ENCODE results near the gene RSBN1L. TPM values are rescaled to one million over a fixed set of nuclear protein-coding genes. Genes with fewer than 3 reads are reported as not detected.

RSBN1L gene
- total RNA-seq, 1 donor from 2014 or later, result 25.9 TPM

DNA sequence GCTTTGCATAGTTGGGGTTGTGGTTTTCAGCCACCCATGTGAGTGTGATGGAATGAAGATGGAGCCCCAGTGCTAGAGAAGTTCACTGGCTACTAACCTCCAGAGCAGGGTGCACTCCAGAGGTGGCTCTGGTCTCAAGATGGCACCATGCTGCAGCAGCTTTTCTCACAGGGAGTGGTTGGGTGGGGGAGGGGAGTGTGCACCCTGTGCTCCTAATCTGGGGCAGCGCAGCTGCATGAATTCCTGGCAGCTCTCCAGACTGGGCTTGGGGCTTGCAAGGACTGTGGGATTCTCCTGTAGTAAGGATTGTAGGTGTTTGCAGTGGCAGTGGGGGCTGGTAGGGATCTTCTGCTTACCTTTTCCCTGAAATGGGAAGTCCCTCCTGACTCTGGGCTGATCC lies 126.0 kb downstream of the RSBN1L start:
- Mint-ChIP-seq H3K4me1 (peaks cover 74% of the 10 kb centered on the region), H3K9me3 (peaks cover 38% of the 10 kb centered on the region)
- intact Hi-C loops (cut with micrococcal nuclease), result no loop called here

GRCh38 chr7:77823787-77824186 lies 127.5 kb downstream of the RSBN1L start:
- peaks cover 81% of the 10 kb centered on the region for H3K4me1 Mint-ChIP-seq
- H3K9me3 Mint-ChIP-seq, result peaks cover 32% of the 10 kb centered on the region
- peak overlapping the region; percentile 83 for H3K4me3 Mint-ChIP-seq
- ChIA-PET CTCF (interaction anchor here (0.8 to 1.0 kb wide), 2 partner anchors 20 to 24 kb away, joined by 3 to 4 read pairs; no protein-coding TSS in a partner anchor), POLR2A (interaction anchor here (0.7 to 3.4 kb wide), 11 partner anchors 10 to 121 kb away, joined by 3 to 29 read pairs (median 5); partner anchors contain the start of genes PHTF2 and TMEM60)
- TF ChIP-seq, protein P1, sequence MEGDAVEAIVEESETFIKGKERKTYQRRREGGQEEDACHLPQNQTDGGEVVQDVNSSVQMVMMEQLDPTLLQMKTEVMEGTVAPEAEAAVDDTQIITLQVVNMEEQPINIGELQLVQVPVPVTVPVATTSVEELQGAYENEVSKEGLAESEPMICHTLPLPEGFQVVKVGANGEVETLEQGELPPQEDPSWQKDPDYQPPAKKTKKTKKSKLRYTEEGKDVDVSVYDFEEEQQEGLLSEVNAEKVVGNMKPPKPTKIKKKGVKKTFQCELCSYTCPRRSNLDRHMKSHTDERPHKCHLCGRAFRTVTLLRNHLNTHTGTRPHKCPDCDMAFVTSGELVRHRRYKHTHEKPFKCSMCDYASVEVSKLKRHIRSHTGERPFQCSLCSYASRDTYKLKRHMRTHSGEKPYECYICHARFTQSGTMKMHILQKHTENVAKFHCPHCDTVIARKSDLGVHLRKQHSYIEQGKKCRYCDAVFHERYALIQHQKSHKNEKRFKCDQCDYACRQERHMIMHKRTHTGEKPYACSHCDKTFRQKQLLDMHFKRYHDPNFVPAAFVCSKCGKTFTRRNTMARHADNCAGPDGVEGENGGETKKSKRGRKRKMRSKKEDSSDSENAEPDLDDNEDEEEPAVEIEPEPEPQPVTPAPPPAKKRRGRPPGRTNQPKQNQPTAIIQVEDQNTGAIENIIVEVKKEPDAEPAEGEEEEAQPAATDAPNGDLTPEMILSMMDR (IDR thresholded peaks at IDR 0.05), result no peak
- intact Hi-C loops (cut with micrococcal nuclease), result loop anchor here (1.0 to 2.0 kb wide), 6 partner anchors 10 to 83 kb away; partner anchors contain the start of genes PHTF2 and TMEM60
- peak overlapping the region; percentile 97 for H3K27ac Mint-ChIP-seq
- H3K36me3 Mint-ChIP-seq (ENCODE audit: low read depth), result peaks cover 59% of the 10 kb centered on the region
- no peak for DNase-seq
- ATAC-seq (ENCODE audit: low read depth), result peak; percentile 35
- no peaks in the 10 kb centered on the region for H3K27me3 Mint-ChIP-seq

More for the DNA sequence above, 126.0 kb downstream of the RSBN1L start:
- Mint-ChIP-seq H3K36me3 (ENCODE audit: low read depth) (peaks cover 74% of the 10 kb centered on the region), H3K4me3 (no peak overlapping the region), H3K27me3 (no peaks in the 10 kb centered on the region), H3K27ac (peak overlapping the region; percentile 73)
- ChIA-PET POLR2A (interaction anchor here (0.7 to 1.4 kb wide), 4 partner anchors 10 to 265 kb away, joined by 3 to 4 read pairs (median 3); no protein-coding TSS in a partner anchor), CTCF (no interaction called here)
- no peak for ATAC-seq (ENCODE audit: low read depth)
- DNase-seq, result no peak
- TF ChIP-seq, protein P1 (IDR thresholded peaks at IDR 0.05), result no peak

DNA sequence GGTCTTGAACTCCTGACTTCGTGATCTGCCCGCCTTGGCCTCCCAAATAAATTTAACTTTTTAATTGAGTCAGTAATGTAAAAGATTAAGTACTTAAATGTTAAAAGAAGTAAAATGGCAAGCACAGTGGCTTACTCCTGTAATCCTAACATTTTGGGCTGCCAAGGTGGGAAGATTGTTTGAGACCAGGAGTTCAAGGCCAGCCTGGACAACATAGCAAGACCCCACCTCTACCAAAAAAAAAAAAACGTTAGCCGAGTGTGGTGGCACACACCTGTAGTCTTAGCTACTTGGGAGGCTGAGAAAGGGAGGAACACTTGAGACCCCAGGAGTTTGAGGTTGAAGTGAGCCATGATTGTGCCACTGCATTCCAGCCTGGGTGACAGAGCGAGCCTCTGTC lies 128.4 kb downstream of the RSBN1L start:
- Mint-ChIP-seq H3K36me3 (ENCODE audit: low read depth) (peaks cover 52% of the 10 kb centered on the region), H3K4me1 (peaks cover 80% of the 10 kb centered on the region), H3K27ac (peak overlapping the region; percentile 97), H3K27me3 (no peaks in the 10 kb centered on the region), H3K9me3 (peaks cover 26% of the 10 kb centered on the region), H3K4me3 (peak overlapping the region; percentile 15)
- ATAC-seq (ENCODE audit: low read depth), result no peak
- DNase-seq, result no peak
- intact Hi-C loops (cut with micrococcal nuclease), result loop anchor here (1.0 to 2.0 kb wide), 6 partner anchors 9 to 82 kb away; partner anchors contain the start of genes PHTF2 and TMEM60
- ChIA-PET CTCF (interaction anchor here (0.8 to 1.0 kb wide), 2 partner anchors 21 to 25 kb away, joined by 3 to 4 read pairs; no protein-coding TSS in a partner anchor), POLR2A (interaction anchor here (0.5 to 3.4 kb wide), 11 partner anchors 10 to 122 kb away, joined by 3 to 29 read pairs (median 5); partner anchors contain the start of genes PHTF2 and TMEM60)
- TF ChIP-seq, protein P1 (IDR thresholded peaks at IDR 0.05), result no peak

- H3K27ac Mint-ChIP-seq, result peak overlapping the region; percentile 73
- H3K4me1 Mint-ChIP-seq, result peaks cover 82% of the 10 kb centered on the region
- H3K27me3 Mint-ChIP-seq, result no peaks in the 10 kb centered on the region
- H3K9me3 Mint-ChIP-seq, result peaks cover 26% of the 10 kb centered on the region
- TF ChIP-seq, protein P1 (IDR thresholded peaks at IDR 0.05), result no peak
- POLR2A ChIA-PET, result interaction anchor here (1.2 to 3.4 kb wide), 4 partner anchors 9 to 26 kb away, joined by 16 to 29 read pairs (median 18); partner anchors contain the start of genes PHTF2 and TMEM60
- no peak for DNase-seq
- ATAC-seq (ENCODE audit: low read depth), result no peak
- peak overlapping the region; percentile 15 for H3K4me3 Mint-ChIP-seq
- CTCF ChIA-PET, result no interaction called here
- intact Hi-C loops (cut with micrococcal nuclease), result loop anchor here (2.0 kb wide), 1 partner anchor 14 kb away; no protein-coding TSS in a partner anchor
- peaks cover 47% of the 10 kb centered on the region for H3K36me3 Mint-ChIP-seq (ENCODE audit: low read depth)
These were observed 128.9 kb downstream of the RSBN1L start for GRCh38 chr7:77825131-77825530.

DNA sequence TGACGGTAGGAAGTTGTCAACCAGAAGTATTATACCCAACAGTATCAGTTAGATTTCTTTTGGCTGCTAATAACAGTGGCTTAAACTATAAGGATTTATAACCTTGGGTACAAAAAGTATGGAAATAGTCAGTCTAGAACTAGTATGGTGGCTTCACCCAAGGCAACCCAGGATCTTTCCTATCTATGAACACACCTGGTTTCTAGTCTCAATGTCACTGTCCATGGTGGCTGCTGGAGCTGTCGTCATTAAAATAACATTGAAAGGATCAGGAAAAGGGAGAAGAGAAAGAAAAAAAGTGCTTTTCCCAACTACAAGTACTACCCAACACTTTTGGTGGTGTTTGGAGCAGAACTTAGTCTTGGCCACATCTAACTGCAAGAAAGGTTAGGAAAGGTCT lies 130.0 kb downstream of the RSBN1L start:
- Mint-ChIP-seq H3K9me3 (peaks cover 18% of the 10 kb centered on the region), H3K27ac (peak overlapping the region; percentile 73), H3K27me3 (no peaks in the 10 kb centered on the region), H3K4me3 (no peak overlapping the region), H3K36me3 (ENCODE audit: low read depth) (peaks cover 35% of the 10 kb centered on the region), H3K4me1 (peaks cover 87% of the 10 kb centered on the region)
- ATAC-seq (ENCODE audit: low read depth), result no peak
- TF ChIP-seq, protein P1 (IDR thresholded peaks at IDR 0.05), result no peak
- intact Hi-C loops (cut with micrococcal nuclease), result no loop called here
- ChIA-PET CTCF (no interaction called here), POLR2A (interaction anchor here (3.2 kb wide), 1 partner anchor 23 kb away, joined by 19 read pairs; no protein-coding TSS in a partner anchor)
- DNase-seq, result no peak

Data from activated B cell treated with CpG ODN at 0.5 μM for 24 hours (primary cell).